Breast epithelium (tissue), 4 donors: ENCODE data around the gene NUBPL. TPM values are rescaled to one million over a fixed set of nuclear protein-coding genes. Genes with fewer than 3 reads are reported as not detected.
"Not testable (repeated sequence)": the region's sequence is repeated elsewhere in the genome, so short reads cannot be mapped to it uniquely, and the experiment has no call there.

Source experiments
- DNase-seq, 2 donors: peaks; one replicate each; pipeline ENCODE4 v3.0.0-alpha.2; 2019; ENCODE audit warnings: low spot score in 2 of 2
- H3K27ac ChIP-seq, 2 donors: fragments of 200-600 bp; sonication (generic) in 1 of 2; one replicate each; pipeline ENCODE4 v1.5.1; 2016 to 2019; ENCODE audit warnings: mild to moderate bottlenecking in 1 of 2
- H3K27me3 ChIP-seq, 2 donors: fragments of 200-600 bp; sonication (generic) in 1 of 2; one replicate each; pipeline versions ENCODE4 v1.5.1 to v1.6.0; 2017 to 2019; ENCODE audit warnings: control low read depth in 1 of 2, mild to moderate bottlenecking in 1 of 2
- H3K36me3 ChIP-seq: fragments of 200-600 bp; one replicate; pipeline ENCODE4 v1.5.1; 2019
- H3K4me1 ChIP-seq, 2 donors: fragments of 200-600 bp; sonication (generic); one replicate each; pipeline ENCODE4 v1.5.1; 2016 to 2019; ENCODE audit warnings: control low read depth in 1 of 2
- H3K4me3 ChIP-seq, 3 donors: fragments of 200-600 bp; sonication (generic); 1 replicate in 2 of 3; 2 replicates in 1 of 3; pipeline ENCODE4 v1.5.1; 2016 to 2019; ENCODE audit warnings: mild to moderate bottlenecking in 3 of 3, moderate library complexity in 2 of 3
- H3K9me3 ChIP-seq, 2 donors: fragments of 200-600 bp; sonication (generic) in 1 of 2; one replicate each; pipeline ENCODE4 v1.5.1; 2016 to 2019; ENCODE audit warnings: control low read depth in 1 of 2
- CTCF ChIP-seq, 3 donors: fragments of 450-650 bp; IDR thresholded peaks; one replicate each; pipeline ENCODE4 v1.5.1; 2016 to 2017; ENCODE audit warnings: antibody characterized with exemption in 3 of 3, mild to moderate bottlenecking in 3 of 3, moderate library complexity in 3 of 3
- POLR2A ChIP-seq: fragments of 450-650 bp; IDR thresholded peaks from one replicate; pipeline ENCODE4 v1.6.1; 2016; ENCODE audit warnings: antibody characterized with exemption, mild to moderate bottlenecking, moderate library complexity
- POLR2AphosphoS5 ChIP-seq, 3 donors: sonication (generic); formaldehyde crosslinking; IDR thresholded peaks; one replicate each; pipeline ENCODE4 v1.6.1; 2017; ENCODE audit warnings: antibody characterized with exemption in 3 of 3
- intact Hi-C: fragments of 100-400 bp; cut with DNase I; formaldehyde crosslinking; loops from one replicate; pipeline ENCODE4 v1.15.1; 2023; ENCODE audit warnings: low total_unique reads
- total RNA-seq, 3 donors: library from RNA; depleted of rRNA; stranded (reverse); fragments of >200 nt; gene quantifications; one replicate each; pipeline ENCODE4 v1.1.0, GENCODE V29; 2016

The NUBPL gene
- total RNA-seq, 3 donors from 2014 or later: 10.9 to 16.2 (median 12.5) TPM

GRCh38 chr14:31785574-31785973 is 224.4 kb downstream of the NUBPL start:
- no peak overlapping the region for H3K27ac ChIP-seq
- H3K9me3 ChIP-seq: peaks cover 0 to 14% of the 10 kb centered on the region in 2 donors
- no peaks in the 10 kb centered on the region for H3K36me3 ChIP-seq
- no peak for DNase-seq
- H3K27me3 ChIP-seq: no peaks in the 10 kb centered on the region
- intact Hi-C loops: no loop called here
- no peak for TF ChIP-seq POLR2A
- no peak for TF ChIP-seq POLR2AphosphoS5 (IDR thresholded peaks at IDR 0.05)
- no peak for TF ChIP-seq CTCF (IDR thresholded peaks at IDR 0.05)
- H3K4me1 ChIP-seq: no peaks in the 10 kb centered on the region
- H3K4me3 ChIP-seq: no peak overlapping the region

- H3K9me3 ChIP-seq: no peaks in the 10 kb centered on the region
- intact Hi-C loops: no loop called here
- no peaks in the 10 kb centered on the region for H3K36me3 ChIP-seq
- no peak overlapping the region for H3K27ac ChIP-seq
- no peak for DNase-seq
- no peak for TF ChIP-seq CTCF (IDR thresholded peaks at IDR 0.05)
- no peak overlapping the region for H3K4me3 ChIP-seq
- no peaks in the 10 kb centered on the region for H3K27me3 ChIP-seq
- no peaks in the 10 kb centered on the region for H3K4me1 ChIP-seq
Observed at GRCh38 chr14:31787377-31787776, 226.2 kb downstream of the NUBPL start.

- no peaks in the 10 kb centered on the region for H3K4me1 ChIP-seq
- H3K36me3 ChIP-seq: no peaks in the 10 kb centered on the region
- H3K4me3 ChIP-seq: no peak overlapping the region
- H3K27ac ChIP-seq: no peak overlapping the region
- no peaks in the 10 kb centered on the region for H3K9me3 ChIP-seq
- TF ChIP-seq CTCF (IDR thresholded peaks at IDR 0.05): no peak
- no peak for TF ChIP-seq POLR2AphosphoS5 (IDR thresholded peaks at IDR 0.05)
- no peak for TF ChIP-seq POLR2A
- intact Hi-C loops: no loop called here
- DNase-seq: no peak
- H3K27me3 ChIP-seq: no peaks in the 10 kb centered on the region
Observed at GRCh38 chr14:31788340-31788739, 227.1 kb downstream of the NUBPL start.

- no peak for DNase-seq
- no peaks in the 10 kb centered on the region for H3K4me1 ChIP-seq
- intact Hi-C loops: no loop called here
- no peaks in the 10 kb centered on the region for H3K27me3 ChIP-seq
- no peaks in the 10 kb centered on the region for H3K9me3 ChIP-seq
- no peak overlapping the region for H3K4me3 ChIP-seq
- no peak overlapping the region for H3K27ac ChIP-seq
- TF ChIP-seq CTCF (IDR thresholded peaks at IDR 0.05) (no peak), POLR2AphosphoS5 (IDR thresholded peaks at IDR 0.05) (no peak), POLR2A (no peak)
- H3K36me3 ChIP-seq: no peaks in the 10 kb centered on the region
Observed at GRCh38 chr14:31792726-31793125, 231.5 kb downstream of the NUBPL start.

GRCh38 chr14:31797946-31798345 is 236.7 kb downstream of the NUBPL start:
- H3K4me3 ChIP-seq, H3K27me3 ChIP-seq, H3K36me3 ChIP-seq, DNase-seq, H3K27ac ChIP-seq, H3K9me3 ChIP-seq, intact Hi-C loops, H3K4me1 ChIP-seq: not testable (repeated sequence)

GRCh38 chr14:31802838-31803237 is 241.6 kb downstream of the NUBPL start:
- H3K27me3 ChIP-seq: no peaks in the 10 kb centered on the region
- H3K36me3 ChIP-seq: no peaks in the 10 kb centered on the region

More at GRCh38 chr14:31802838-31803237, 241.6 kb downstream of the NUBPL start:
- Histone ChIP-seq H3K27ac (no peak overlapping the region), H3K4me3 (no peak overlapping the region), H3K4me1 (no peaks in the 10 kb centered on the region), H3K9me3 (no peaks in the 10 kb centered on the region)
- TF ChIP-seq POLR2AphosphoS5 (IDR thresholded peaks at IDR 0.05): no peak
- TF ChIP-seq POLR2A: no peak
- no peak for TF ChIP-seq CTCF (IDR thresholded peaks at IDR 0.05)
- intact Hi-C loops: no loop called here
- no peak for DNase-seq
